ENCODE measurements around the gene UQCC2.

UQCC2 gene

GRCh38 chr6:33725222-33725621, 13.7 kb upstream of the UQCC2 start:
- no peak overlapping the region for H3K27ac Mint-ChIP-seq

DNA sequence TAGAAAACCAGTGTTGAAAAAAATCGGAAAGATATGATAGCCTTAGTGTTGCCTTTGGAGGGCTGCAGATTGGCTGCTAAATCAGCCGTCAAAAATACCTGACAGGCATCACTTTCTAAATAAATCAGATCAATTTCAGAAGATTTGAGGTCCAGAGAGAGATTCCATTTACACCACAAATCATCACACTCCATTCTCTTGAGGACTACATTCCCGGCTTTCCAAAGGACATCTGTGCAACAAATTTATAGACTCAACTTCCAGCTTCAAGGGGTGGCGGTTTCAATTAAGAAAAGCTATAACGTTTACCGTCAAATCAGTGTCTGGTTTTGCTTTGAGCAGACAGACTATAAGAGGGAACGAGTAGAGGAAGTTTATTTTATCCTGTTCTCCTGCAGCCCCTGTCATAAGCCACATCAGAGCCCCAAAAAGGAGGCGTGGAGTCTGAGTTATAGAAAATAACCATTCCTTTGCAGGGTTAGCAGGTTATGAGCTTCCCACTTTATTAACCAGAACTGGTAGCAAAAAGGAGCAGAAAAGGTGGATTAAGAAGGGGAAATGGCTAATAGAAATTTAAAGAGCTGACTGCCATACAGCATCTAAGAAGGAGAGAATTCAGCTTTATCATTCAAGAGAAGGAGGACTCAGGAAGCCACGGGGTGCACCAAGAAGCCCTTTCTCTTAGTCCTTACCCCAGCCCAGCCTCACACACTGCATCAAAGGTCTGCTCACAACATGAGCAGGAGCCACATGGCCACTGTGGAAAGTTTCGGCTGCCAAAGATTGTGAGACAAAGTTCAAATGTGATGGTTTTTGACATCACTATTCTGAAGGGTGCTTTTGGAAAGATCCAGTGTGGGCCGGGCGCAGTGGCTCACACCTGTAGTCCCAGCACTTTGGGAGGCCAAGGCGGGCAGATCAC, 12.9 kb upstream of the UQCC2 start:
- Mint-ChIP-seq H3K36me3 (no peaks in the 10 kb centered on the region), H3K9me3 (no peaks in the 10 kb centered on the region), H3K4me1 (peaks cover 16% of the 10 kb centered on the region)

More at GRCh38 chr6:33725222-33725621, 13.7 kb upstream of the UQCC2 start:
- DNase-seq (ENCODE audit: low spot score in 2 of 2) (no peak), ATAC-seq (ENCODE audit: low read depth) (no peak)
- Mint-ChIP-seq H3K36me3 (no peaks in the 10 kb centered on the region), H3K4me1 (peaks cover 16% of the 10 kb centered on the region), H3K27me3 (peaks cover 15% of the 10 kb centered on the region), H3K4me3 (no peak overlapping the region), H3K9me3 (no peaks in the 10 kb centered on the region)

GRCh38 chr6:33723371-33724085, 12.0 kb upstream of the UQCC2 start:
- H3K9me3 Mint-ChIP-seq: no peaks in the 10 kb centered on the region
- no peak overlapping the region for H3K4me3 Mint-ChIP-seq
- H3K27ac Mint-ChIP-seq: no peak overlapping the region
- no peak for DNase-seq (ENCODE audit: low spot score in 2 of 2)
- H3K36me3 Mint-ChIP-seq: no peaks in the 10 kb centered on the region
- ATAC-seq (ENCODE audit: low read depth): no peak
- H3K27me3 Mint-ChIP-seq: peaks cover 15% of the 10 kb centered on the region
- peaks cover 14% of the 10 kb centered on the region for H3K4me1 Mint-ChIP-seq

More for the DNA sequence above, 12.9 kb upstream of the UQCC2 start:
- no peak overlapping the region for H3K4me3 Mint-ChIP-seq
- H3K27ac Mint-ChIP-seq: no peak overlapping the region
- no peak for DNase-seq (ENCODE audit: low spot score in 2 of 2)
- peaks cover 15% of the 10 kb centered on the region for H3K27me3 Mint-ChIP-seq
- ATAC-seq (ENCODE audit: low read depth): no peak

DNA sequence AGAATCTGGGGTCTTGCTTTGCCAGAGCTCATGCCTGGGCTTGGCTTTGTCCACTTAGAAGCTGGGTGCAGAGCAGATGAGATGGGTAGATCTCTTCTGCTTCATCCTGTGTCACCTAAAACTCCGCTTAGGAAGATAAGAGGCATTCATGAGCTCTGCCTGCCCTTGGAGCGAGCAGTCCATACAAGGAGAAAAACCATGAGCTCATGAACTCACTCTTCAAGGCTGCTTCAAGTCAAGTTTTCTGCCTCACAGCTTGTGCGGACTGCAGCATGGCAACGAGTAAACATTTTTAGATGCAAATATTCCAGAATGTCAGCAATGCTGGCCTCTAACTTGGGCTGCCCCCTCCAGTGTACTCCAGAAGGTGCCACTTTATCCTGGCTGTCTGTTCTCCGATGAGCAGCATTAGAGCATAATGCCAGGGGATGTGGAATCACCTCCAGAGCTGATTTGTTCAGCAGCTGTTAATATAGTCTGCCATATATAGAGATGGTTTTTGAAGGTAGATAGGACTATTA, 10.7 kb upstream of the UQCC2 start:
- H3K4me3 Mint-ChIP-seq: no peak overlapping the region
- no peak for DNase-seq (ENCODE audit: low spot score in 2 of 2)
- H3K27ac Mint-ChIP-seq: no peak overlapping the region
- H3K9me3 Mint-ChIP-seq: no peaks in the 10 kb centered on the region
- H3K36me3 Mint-ChIP-seq: no peaks in the 10 kb centered on the region
- H3K4me1 Mint-ChIP-seq: peaks cover 8% of the 10 kb centered on the region
- peaks cover 15% of the 10 kb centered on the region for H3K27me3 Mint-ChIP-seq
- ATAC-seq (ENCODE audit: low read depth): no peak

DNA sequence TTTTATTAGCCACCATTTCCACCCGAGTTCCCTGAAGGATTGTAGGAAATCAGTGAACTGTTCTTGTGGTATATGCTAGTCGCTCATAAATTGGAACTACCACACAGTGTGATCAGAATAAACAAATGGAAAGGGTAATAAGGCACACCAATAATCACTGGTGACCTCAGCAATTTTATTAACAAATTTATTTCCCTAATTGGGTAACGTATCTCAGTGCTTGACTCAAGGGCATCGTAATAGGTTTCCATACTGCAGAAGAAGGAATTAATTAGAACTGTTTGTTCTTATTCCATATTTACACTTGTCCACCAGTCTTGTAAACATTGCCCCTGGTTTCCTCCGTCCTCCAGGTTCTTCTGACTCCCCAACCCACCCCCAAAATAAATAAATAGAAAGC, 10.0 kb upstream of the UQCC2 start:
- Mint-ChIP-seq H3K4me3 (peak overlapping the region; percentile 6), H3K27ac (no peak overlapping the region), H3K4me1 (peaks cover 6% of the 10 kb centered on the region), H3K27me3 (peaks cover 13% of the 10 kb centered on the region), H3K9me3 (no peaks in the 10 kb centered on the region), H3K36me3 (no peaks in the 10 kb centered on the region)
- DNase-seq (ENCODE audit: low spot score in 2 of 2): no peak
- ATAC-seq (ENCODE audit: low read depth): no peak

DNA sequence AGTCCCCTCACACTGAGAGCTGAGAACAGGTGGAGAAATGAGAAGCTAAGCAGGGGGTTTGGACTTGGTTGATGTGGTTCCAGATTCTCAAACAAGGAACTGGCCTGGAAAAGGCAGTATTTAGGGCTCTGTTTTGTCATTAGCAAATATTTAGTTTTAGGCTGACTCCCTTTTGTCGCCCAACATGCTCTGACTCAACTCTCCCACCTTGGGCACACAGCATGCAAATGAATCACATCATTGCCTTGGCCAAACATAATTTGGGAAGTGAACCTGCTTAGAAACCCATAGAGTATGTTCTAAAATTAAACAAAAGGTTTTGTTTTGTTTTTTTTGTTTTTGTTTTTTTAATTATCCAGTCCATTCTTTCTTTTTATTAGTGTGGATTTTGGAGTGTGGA, 9.5 kb upstream of the UQCC2 start:
- H3K36me3 Mint-ChIP-seq: no peaks in the 10 kb centered on the region
- H3K27me3 Mint-ChIP-seq: peaks cover 12% of the 10 kb centered on the region
- H3K4me1 Mint-ChIP-seq: peaks cover 6% of the 10 kb centered on the region
- no peak for DNase-seq (ENCODE audit: low spot score in 2 of 2)
- peak; percentile 80 for ATAC-seq (ENCODE audit: low read depth)
- H3K9me3 Mint-ChIP-seq: no peaks in the 10 kb centered on the region
- H3K27ac Mint-ChIP-seq: no peak overlapping the region
- no peak overlapping the region for H3K4me3 Mint-ChIP-seq

DNA sequence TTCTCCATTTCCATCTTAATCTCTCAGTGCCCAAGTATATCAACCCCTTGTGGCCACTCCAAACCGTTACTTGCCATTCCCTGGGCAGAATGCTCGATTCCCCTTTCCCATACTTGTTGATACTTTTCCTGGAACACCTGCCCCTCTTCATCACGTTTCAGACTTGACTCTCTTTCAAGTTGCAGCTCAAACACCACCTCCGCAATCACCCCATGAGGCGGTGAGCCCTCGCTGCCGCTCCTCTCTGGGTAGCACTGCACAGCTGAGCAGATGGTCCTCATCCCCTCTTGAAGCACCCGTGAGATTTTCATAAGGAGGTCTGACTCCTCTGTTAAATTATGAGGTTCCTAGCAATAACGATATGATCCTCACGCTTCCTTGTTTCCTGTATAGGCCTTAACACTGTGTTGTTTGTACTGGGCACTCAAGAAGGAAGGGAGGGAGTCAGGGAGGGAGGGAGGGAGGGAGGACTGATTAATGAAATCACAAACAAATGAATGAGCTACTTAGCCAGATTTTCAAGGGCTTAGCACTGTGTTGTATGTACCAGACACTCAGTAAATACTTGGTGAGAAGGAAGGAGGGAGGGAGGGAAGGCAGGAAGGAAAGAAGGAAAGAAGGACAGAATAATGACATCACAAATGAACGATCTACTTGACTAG, 8.0 kb upstream of the UQCC2 start:
- H3K27ac Mint-ChIP-seq: no peak overlapping the region
- DNase-seq (ENCODE audit: low spot score in 2 of 2) (no peak), ATAC-seq (ENCODE audit: low read depth) (no peak)
- no peak overlapping the region for H3K4me3 Mint-ChIP-seq
- no peaks in the 10 kb centered on the region for H3K36me3 Mint-ChIP-seq
- no peaks in the 10 kb centered on the region for H3K9me3 Mint-ChIP-seq
- H3K4me1 Mint-ChIP-seq: peaks cover 6% of the 10 kb centered on the region
- peaks cover 7% of the 10 kb centered on the region for H3K27me3 Mint-ChIP-seq

DNA sequence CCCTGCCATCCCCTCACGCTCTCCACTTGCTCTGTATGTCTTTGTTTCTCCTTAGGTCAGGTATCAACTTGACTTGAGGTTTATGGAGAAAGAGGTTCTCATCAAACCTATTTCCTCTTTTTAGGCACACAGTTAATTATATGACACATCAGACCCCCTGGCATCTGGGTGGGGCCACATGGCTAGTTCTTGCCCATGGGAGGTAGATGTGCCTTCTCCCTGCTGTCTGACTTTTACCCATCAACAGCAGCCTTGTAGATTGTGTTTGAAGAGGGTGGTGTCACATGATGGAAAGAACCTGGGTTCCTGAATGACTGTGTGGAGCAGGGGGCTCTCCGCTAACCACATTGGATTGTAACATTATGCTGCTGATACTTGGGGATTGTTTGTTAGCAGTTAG, 7.2 kb upstream of the UQCC2 start:
- no peak overlapping the region for H3K27ac Mint-ChIP-seq
- H3K36me3 Mint-ChIP-seq: no peaks in the 10 kb centered on the region
- H3K9me3 Mint-ChIP-seq: no peaks in the 10 kb centered on the region
- DNase-seq (ENCODE audit: low spot score in 2 of 2): no peak
- no peak overlapping the region for H3K4me3 Mint-ChIP-seq
- peaks cover 6% of the 10 kb centered on the region for H3K4me1 Mint-ChIP-seq
- ATAC-seq (ENCODE audit: low read depth): no peak
- peaks cover 4% of the 10 kb centered on the region for H3K27me3 Mint-ChIP-seq

DNA sequence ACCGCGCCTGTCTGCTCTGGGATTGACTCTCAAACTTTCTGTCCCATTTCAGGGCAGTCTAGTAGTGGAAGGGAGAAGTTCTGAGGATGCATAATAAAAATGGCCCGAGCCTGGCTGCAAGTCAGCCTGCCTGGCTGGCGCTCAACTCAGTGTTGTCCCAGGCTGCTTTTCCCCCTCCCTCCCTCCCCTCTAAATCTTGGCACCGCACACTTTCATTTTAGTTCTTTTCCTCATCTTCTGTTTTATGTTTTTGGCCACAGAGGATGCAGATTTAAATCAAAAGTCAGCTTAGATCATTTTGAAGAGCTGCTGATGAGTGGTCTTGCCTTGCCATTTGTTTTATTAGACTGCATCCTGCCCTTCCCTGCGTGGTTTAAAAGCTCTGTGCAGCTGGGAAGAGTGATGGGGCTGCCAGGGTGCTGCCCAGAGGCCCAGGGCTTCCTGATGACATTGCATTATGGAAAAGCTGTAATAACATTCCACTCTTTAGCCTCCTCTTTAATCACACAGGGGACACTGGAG, 6.5 kb upstream of the UQCC2 start:
- Mint-ChIP-seq H3K4me1 (peaks cover 6% of the 10 kb centered on the region), H3K27me3 (peaks cover 1% of the 10 kb centered on the region), H3K9me3 (no peaks in the 10 kb centered on the region), H3K36me3 (no peaks in the 10 kb centered on the region), H3K4me3 (no peak overlapping the region), H3K27ac (no peak overlapping the region)
- DNase-seq (ENCODE audit: low spot score in 2 of 2) (no peak), ATAC-seq (ENCODE audit: low read depth) (no peak)

- peaks cover 6% of the 10 kb centered on the region for H3K4me1 Mint-ChIP-seq
- no peak overlapping the region for H3K4me3 Mint-ChIP-seq
- ATAC-seq (ENCODE audit: low read depth) (no peak), DNase-seq (ENCODE audit: low spot score in 2 of 2) (no peak)
- H3K36me3 Mint-ChIP-seq: no peaks in the 10 kb centered on the region
- H3K27ac Mint-ChIP-seq: no peak overlapping the region
- H3K9me3 Mint-ChIP-seq: no peaks in the 10 kb centered on the region
- no peaks in the 10 kb centered on the region for H3K27me3 Mint-ChIP-seq
Observed at GRCh38 chr6:33716890-33717632, 5.6 kb upstream of the UQCC2 start.

- Mint-ChIP-seq H3K27ac (no peak overlapping the region), H3K4me3 (no peak overlapping the region), H3K4me1 (peaks cover 4% of the 10 kb centered on the region), H3K9me3 (no peaks in the 10 kb centered on the region), H3K27me3 (no peaks in the 10 kb centered on the region), H3K36me3 (no peaks in the 10 kb centered on the region)
- DNase-seq (ENCODE audit: low spot score in 2 of 2): no peak
- no peak for ATAC-seq (ENCODE audit: low read depth)
Observed at GRCh38 chr6:33716379-33716778, 4.9 kb upstream of the UQCC2 start.

GRCh38 chr6:33714385-33715040, 3.0 kb upstream of the UQCC2 start:
- no peaks in the 10 kb centered on the region for H3K9me3 Mint-ChIP-seq
- H3K36me3 Mint-ChIP-seq: no peaks in the 10 kb centered on the region
- H3K27me3 Mint-ChIP-seq: no peaks in the 10 kb centered on the region
- DNase-seq (ENCODE audit: low spot score in 2 of 2) (no peak), ATAC-seq (ENCODE audit: low read depth) (no peak)
- H3K4me3 Mint-ChIP-seq: no peak overlapping the region
- peaks cover 14% of the 10 kb centered on the region for H3K4me1 Mint-ChIP-seq
- H3K27ac Mint-ChIP-seq: no peak overlapping the region

- H3K9me3 Mint-ChIP-seq: no peaks in the 10 kb centered on the region
- no peak overlapping the region for H3K4me3 Mint-ChIP-seq
Observed at GRCh38 chr6:33713786-33714185, 2.3 kb upstream of the UQCC2 start.

More at GRCh38 chr6:33713786-33714185, 2.3 kb upstream of the UQCC2 start:
- Mint-ChIP-seq H3K4me1 (peaks cover 18% of the 10 kb centered on the region), H3K36me3 (peaks cover 4% of the 10 kb centered on the region), H3K27me3 (no peaks in the 10 kb centered on the region), H3K27ac (no peak overlapping the region)
- no peak for DNase-seq (ENCODE audit: low spot score in 2 of 2)
- ATAC-seq (ENCODE audit: low read depth): no peak
